IPS-NIHi7 (cell line): ENCODE data around the gene FARP1.
"Not testable (repeated sequence)": the region's sequence is repeated elsewhere in the genome, so short reads cannot be mapped to it uniquely, and the experiment has no call there.

Experiments used
- DNase-seq: peaks from one replicate; pipeline ENCODE4 v3.0.0; 2012; ENCODE audit warnings: mixed read lengths; ENCODE audit errors: extremely low spot score

The FARP1 gene

DNA sequence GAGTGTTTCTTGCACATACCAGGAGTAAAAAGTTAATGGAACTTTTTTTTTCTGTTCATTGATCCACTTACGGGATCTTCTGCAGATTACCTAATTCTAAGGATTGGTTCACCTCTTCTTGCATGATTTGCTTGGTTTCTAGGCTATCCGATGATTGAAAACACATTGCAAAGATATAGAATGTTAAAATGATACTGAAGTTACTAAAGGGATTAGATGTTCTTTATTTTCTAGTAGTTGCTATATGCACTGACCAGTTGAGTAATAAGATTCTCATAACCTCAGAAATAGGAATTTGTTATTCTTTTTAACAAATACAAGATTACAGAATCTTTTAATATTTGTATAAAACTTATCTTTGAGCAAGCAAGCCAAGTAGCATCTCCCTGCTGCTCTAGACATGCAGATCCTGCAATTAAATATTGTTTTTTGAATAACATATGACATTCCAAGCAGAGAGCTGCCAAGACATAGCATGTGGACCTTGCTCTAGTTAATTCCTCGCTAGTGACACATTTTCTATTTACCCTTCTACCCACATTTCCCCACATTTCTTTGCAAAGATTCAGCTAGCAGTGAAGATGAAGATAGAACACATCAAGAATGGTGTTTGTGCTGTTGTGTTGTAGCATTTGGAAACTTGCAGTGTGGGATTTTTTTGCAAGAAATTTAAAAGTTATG, 85.9 kb downstream of the FARP1 start:
- no peak for DNase-seq

DNA sequence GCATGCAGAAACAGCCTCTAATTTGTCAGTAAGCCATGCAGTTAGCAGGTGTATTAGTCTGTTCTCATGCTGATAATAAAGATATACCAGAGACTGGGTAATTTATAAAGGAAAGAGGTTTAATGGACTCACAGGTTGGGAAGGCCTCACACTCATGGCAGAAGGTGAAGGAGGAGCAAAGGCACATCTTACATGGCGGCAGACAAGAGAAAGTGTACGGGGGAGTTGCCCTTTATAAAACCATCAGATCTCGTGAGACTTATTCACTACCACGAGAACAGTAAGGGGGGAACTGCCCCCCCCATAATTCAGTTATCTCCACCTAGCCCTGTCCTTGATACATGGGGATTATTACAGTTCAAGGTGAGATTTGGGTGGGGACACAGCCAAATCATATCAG, 87.9 kb downstream of the FARP1 start:
- DNase-seq, result not testable (repeated sequence)

DNA sequence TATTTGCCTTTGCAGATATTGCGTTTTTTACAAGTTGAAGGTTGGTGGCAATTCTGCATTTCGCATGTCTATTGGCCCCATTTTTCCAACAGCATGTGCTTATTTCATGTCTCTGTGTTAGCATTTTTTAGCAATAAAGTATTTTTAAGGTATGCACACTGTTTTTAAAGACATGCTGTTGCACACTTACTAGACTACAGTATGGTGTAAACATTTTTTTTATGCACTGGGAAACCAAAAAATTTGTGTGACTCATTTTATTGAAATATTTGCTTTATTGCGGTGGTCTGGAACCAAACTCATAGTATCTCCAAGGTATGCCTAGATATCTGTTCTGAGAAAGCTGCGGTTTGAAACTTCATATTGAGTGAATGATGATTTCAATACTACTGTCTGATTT, 89.6 kb downstream of the FARP1 start:
- no peak for DNase-seq

GRCh38 chr13:98233127-98233526, 90.2 kb downstream of the FARP1 start:
- DNase-seq, result no peak

DNA sequence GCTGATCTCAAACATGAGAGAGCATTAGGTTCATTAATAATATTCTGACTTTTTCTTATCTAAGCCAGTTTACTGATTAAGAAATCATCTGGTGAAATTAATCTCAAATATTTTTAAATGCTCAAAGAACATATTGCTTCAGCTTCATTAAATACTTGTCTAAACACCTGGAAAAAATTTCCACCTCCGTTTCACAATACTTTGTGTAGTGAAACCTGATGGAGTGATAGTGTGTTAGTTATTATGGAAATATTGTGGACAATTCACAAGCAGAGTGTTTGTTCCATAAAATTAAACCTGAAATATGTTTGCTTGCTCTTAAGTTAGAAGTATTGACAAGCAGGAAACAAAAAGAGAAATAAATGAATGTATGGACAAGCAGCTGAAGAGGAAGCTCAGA, 91.5 kb downstream of the FARP1 start:
- no peak for DNase-seq

GRCh38 chr13:98236197-98236596, 93.3 kb downstream of the FARP1 start:
- DNase-seq, result no peak

DNA sequence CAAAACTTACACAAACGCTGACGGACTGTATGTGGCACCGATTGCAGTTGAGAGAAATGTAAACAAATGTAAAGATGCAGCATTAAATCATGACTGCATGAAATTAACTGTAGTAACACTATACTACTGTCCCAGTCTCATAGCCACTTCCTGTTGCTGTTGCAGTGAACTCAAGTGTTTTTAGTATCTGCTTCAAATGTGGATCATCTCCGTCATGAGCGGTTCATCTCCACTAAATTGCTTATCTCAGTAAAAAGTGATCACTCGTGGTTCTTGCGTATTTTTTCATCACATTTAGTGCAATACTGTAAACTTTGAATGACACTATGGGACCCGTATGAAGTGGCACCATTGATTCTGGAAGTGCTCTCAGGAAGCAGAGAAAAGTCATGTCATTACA, 94.4 kb downstream of the FARP1 start:
- DNase-seq, result no peak

DNA sequence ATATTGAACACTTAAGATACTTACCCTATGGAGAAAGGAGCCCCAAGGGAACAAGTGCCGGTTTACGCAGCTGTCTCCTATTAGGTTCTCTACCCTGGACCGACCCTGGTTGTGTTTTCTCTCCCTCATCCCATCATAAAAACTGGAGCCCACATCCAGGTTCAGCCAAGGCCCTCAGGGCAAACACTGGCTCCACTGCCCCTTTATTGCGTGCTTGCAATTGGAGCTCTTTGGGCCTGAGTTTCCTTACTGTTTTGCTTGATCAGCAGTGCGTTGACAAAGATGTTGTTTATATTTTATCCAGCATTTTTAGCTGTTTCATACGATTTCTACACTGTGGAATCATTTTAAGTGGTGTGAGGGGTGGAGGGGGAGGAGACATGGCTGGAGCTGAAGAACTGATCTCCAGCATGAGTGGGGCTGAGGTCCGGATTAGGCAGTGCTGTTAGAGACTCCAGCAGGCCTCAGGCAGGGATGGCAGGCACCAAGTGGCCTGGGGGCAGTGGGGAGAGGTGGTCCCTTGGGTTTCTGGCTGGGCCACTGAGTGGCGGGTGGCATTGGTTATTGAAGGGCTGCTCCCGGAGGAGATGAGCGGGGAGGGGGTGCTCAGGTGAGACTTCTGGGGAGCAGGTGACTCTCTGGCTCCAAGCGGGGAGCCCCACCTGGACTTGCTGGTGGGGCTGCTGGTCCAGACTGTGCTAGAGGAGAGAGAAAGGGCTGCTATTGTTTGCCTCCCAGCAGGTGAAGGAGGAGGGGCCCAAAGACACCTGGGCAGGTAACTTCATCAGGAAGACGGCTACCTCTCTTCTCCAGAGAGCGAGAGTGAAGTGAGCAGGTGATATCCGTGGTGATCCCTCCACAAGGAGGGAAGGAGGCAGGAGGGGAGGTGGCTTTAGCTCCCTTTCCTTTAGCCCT, 96.5 kb downstream of the FARP1 start:
- DNase-seq, result peak; percentile 31

GRCh38 chr13:98240135-98240534, 97.2 kb downstream of the FARP1 start:
- DNase-seq, result no peak

GRCh38 chr13:98240974-98241373, 98.1 kb downstream of the FARP1 start:
- no peak for DNase-seq

- no peak for DNase-seq
Observed at GRCh38 chr13:98241976-98242375, 99.1 kb downstream of the FARP1 start.

- no peak for DNase-seq
Observed at GRCh38 chr13:98242403-98242802, 99.5 kb downstream of the FARP1 start.

GRCh38 chr13:98243929-98244272, 101.0 kb downstream of the FARP1 start:
- DNase-seq, result no peak

DNA sequence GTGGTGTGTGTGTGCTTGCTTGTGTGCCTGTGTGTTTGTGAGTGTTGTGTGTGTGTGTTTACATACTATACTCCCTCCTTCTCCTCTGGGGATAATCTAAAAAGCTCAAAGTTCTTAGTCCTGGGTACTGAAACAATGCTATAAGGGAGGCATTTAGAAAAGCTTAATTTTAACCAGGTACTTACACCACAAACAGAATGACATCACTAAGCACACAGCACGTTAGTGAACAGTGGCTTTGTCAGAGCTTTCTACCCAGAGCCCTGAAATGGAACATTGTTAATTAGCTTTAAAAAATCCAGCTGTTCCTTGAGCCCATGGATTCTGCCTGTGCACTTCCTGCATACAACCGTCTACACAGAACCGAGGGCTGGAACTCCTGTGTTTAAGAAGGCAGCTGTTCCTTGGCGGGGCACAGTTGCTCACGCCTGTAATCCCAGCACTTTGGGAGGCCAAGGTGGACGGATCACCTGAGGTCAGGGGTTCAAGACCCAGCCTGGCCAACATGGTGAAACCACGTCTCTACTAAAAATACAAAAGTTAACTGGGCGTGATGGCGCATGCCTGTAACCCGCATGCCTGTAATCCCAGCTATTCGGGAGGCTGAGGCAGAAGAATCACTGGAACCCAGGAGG, 103.8 kb downstream of the FARP1 start:
- no peak for DNase-seq

GRCh38 chr13:98251708-98252107, 108.8 kb downstream of the FARP1 start:
- DNase-seq, result no peak

DNA sequence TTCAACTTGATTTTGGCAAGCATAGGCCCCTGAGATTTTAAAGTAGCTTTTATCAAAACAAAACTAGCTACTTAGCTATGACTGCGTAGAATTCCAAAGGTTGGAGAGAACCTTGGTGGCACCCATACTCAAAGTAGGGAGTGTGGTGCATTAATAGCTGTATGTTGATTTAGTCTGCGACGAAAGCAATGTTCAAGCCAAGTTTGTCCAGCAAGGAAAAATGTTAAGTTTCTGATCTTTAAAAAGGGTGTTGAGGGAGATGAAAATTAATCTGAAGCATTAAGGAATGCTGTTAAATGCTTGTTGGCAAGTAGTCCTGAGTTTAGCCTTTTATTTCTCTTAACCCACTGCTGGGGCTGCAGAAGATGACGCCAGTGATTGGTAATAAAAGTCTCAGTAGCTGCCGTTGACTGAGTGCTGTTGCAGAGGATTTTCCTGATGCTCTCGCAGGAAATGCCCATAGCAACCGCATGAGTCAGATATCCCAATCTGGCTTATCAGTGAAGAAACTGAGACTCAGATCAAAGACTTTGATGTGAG, 110.1 kb downstream of the FARP1 start:
- DNase-seq, result no peak

DNA sequence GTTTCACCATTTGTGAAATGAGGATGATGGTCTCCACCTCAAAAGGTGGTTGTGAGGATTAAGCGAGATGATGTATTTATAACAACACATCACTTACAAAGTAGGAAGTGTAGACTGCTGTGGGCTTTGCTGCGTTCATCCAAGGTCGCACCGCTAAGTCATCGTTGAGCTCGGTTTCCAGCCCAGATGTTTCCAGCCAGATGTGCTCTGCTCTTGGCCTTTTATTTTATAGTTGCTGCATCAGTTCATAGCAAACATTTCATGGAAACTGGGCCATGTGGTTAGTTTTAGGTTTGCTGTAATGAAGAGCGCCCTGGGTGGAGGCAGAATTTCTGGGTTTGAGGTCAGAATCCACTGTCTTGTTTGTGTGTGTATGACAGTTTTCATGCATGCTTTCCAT, 110.6 kb downstream of the FARP1 start:
- no peak for DNase-seq

GRCh38 chr13:98254513-98254912, 111.6 kb downstream of the FARP1 start:
- DNase-seq, result no peak

GRCh38 chr13:98258226-98258625, 115.3 kb downstream of the FARP1 start:
- no peak for DNase-seq

DNA sequence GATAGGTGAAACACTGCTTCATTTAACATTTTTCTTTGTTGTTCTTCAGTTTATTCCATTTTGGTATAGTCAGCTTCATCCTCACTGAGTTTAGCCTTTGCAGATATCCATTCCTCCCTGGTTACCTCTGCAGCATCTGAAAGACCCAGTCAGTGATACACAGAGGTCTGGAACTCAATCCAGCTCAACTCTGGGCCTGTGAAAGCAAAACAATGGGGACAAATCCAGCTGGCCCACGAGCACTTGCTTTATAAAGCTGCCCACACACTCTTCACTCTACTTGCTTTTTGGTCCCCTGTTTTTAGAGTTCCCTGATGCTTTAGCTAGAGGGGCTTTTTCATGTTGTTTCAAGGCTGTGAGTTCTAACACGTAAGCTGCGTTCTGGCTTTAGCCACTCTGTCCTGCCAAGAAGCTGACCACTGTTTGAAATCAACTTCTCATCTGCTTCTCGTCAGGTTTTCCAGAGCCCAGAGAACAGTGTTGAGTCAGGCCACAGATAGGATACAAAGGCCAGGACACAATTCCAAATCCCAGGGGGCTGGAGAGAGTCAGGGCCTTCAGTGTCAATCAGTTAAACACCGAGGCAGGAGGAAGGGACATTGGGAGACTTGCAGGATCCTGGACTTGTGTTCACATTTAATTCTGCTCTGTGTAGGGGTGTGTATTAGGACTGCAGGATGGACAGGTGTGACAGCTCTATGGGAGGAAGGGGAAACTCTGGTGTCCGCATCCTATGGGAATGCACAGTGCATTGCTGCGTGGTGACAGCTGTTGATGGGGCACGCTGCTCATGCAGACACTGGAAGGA, 117.7 kb downstream of the FARP1 start:
- DNase-seq, result no peak

DNA sequence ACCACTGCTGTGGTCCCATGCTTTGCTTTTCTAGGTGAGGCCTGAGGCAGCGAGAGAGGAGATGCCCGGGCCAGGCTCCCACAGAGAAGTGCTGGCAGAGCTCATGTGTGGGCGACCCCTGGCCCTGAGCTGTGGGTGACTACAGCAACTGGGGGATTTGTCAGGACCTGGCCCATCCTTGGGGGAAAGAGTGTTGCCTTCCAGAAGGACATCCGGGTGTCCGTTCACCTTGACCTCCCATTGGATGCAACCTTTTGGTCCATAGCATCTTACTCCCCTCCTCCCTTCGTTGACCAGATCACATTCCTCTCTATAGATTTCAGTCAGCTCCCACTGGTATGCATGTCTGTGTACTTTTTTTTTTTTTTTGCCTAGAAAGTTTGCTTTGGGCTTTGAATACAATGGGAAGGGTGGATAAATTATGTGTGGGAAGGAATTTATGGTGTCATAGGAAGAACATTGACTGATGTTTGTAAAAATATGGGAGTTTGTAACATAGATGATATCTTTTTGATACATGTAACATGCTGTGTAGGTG, 118.3 kb downstream of the FARP1 start:
- no peak for DNase-seq
